IPS-NIHi7 (cell line): ENCODE measurements around the gene CDC42BPG.

ENCODE experiments used
- DNase-seq: peaks from one replicate; pipeline ENCODE4 v3.0.0; 2012; ENCODE audit warnings: mixed read lengths; ENCODE audit errors: extremely low spot score

The CDC42BPG gene, protein sequence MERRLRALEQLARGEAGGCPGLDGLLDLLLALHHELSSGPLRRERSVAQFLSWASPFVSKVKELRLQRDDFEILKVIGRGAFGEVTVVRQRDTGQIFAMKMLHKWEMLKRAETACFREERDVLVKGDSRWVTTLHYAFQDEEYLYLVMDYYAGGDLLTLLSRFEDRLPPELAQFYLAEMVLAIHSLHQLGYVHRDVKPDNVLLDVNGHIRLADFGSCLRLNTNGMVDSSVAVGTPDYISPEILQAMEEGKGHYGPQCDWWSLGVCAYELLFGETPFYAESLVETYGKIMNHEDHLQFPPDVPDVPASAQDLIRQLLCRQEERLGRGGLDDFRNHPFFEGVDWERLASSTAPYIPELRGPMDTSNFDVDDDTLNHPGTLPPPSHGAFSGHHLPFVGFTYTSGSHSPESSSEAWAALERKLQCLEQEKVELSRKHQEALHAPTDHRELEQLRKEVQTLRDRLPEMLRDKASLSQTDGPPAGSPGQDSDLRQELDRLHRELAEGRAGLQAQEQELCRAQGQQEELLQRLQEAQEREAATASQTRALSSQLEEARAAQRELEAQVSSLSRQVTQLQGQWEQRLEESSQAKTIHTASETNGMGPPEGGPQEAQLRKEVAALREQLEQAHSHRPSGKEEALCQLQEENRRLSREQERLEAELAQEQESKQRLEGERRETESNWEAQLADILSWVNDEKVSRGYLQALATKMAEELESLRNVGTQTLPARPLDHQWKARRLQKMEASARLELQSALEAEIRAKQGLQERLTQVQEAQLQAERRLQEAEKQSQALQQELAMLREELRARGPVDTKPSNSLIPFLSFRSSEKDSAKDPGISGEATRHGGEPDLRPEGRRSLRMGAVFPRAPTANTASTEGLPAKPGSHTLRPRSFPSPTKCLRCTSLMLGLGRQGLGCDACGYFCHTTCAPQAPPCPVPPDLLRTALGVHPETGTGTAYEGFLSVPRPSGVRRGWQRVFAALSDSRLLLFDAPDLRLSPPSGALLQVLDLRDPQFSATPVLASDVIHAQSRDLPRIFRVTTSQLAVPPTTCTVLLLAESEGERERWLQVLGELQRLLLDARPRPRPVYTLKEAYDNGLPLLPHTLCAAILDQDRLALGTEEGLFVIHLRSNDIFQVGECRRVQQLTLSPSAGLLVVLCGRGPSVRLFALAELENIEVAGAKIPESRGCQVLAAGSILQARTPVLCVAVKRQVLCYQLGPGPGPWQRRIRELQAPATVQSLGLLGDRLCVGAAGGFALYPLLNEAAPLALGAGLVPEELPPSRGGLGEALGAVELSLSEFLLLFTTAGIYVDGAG (N-terminal part only)

GRCh38 chr11:64844330-64845128 lies at the start of gene CDC42BPG:
Gene CDC42BPG (minus strand): TSS chr11:64844653. CDS start chr11:64844569, 84 bp downstream.
- peak; percentile 96 for DNase-seq

- no peak for DNase-seq
Measured at GRCh38 chr11:64893194-64894069, 49.0 kb upstream of the CDC42BPG start.

DNA sequence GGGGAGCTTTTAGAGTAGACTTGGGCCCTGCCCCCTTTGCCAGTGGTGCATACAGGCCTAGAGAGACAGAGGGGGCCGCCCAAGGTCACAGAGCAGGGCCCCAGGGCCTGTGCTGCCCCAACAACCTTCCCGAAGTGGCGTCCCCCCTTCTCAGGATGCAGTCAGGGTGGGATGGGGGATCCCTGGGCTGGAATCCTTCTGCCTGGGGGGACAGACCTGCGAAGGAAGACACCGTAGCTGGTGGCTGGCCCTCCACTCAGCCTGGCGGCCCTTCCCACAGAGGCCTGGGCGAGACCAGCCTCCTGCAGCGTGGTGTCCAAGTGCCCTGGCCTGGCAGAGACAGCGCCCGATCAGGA lies 48.4 kb upstream of the CDC42BPG start:
- DNase-seq, result no peak

GRCh38 chr11:64892411-64892831 lies 48.0 kb upstream of the CDC42BPG start:
- DNase-seq, result no peak

DNA sequence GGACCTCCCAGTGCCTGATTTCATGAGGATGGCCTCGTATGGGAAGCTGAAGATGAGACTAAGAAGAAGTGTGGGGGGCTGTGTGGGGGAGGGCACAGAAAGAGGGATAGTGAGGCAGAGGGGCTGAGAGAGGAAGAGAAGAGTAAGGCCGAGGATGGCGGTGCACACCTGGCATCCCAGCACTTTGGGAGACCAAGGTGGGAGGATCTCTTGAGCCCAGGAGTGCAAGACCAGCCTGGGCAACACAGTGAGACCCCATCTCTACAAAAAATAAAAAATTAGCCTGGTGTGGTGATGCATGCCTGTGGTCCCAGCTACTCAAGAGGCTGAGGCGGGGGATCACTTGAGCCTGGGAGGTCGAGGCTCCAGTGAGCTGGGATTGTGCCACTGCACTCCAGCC lies 47.4 kb upstream of the CDC42BPG start:
- DNase-seq, result no peak

DNA sequence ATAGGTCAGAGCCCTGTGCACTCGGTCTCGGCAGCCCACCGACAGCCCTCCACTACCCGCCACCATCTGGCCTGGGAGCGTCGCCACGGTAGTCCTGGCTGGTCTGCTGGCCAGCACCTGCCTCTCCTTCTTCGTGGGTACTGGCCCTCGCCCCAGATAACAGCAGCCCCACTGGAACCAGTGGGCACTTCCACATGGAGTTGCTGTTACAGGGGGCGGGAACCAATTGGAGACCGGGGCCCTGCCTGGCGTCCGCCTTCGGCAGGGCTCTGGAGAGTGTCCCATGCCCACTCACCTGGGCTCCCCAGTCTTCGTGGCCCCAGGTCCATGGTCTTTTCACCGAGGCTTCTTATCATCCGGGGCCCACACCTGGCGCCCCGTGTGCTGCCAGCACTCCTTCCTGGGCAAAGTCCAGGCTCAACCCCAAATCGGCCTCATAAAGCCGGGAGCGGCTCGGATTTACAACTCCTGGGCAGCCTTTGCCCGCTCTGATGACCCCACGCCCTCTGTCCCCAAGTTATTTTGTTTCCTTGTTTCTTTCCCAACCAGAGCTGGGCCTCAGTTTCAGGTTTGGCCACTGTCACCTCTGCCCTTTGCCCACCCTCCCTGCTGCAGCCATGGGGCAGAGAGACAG lies 46.9 kb upstream of the CDC42BPG start:
- DNase-seq, result no peak

DNA sequence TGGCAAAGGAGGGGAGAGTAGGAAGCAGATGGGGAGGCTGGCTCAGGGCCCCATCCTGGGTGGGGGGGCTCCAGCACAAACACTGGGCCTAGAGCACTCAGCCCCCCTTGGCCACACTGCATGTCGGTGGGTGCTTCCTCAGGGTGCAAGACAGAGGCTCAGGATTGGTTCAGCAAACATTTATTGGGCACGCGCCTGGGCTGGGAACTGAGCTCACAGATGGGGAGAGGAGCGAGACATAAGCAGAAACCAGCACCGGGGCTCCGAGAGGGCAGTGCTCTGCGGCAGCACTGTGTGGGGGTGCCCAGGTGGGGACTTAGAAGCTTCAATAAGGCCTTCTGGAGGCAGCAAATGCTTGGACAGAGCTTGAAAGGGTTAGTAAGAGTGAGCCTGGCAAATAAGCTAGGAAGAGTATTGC lies 46.1 kb upstream of the CDC42BPG start:
- no peak for DNase-seq

DNA sequence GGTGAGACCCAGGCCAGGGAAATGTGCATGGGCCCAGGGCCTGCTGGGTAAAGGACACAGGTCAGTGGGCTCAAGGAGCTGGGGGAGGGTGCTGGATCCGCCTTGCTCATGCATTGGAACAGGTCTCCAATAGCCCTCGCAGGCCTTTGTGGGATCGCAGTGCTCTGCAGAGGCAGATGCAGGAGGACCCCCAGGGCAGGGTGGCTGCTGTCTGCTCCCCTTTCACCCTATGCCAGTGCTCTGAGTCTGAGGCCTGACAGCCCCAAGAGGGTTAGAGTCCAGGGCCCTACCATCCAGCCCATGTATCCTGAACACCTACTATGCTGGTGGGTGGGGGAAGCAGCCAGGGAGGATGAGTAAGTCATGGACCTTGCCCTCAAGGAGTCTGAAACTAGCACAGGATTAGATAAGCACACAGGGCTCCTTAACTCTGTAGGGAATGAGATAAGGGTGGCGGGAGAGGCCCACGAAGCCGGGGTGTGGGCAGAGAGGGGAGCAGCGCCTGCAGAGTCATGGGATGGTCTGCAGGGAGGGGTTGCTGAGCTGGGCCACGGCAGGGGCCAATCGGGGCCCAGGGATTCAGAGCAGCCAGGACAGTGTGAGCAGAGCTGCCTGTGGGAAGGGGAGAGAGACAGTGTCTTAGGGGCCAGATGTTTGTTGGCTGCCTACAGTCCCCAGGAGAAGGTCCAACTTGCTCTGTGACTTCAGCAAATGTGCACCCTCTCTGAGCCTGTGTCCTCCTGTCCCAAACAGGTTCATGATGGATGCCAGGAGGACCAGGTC lies 44.5 kb upstream of the CDC42BPG start:
- DNase-seq, result peak; percentile 45

DNA sequence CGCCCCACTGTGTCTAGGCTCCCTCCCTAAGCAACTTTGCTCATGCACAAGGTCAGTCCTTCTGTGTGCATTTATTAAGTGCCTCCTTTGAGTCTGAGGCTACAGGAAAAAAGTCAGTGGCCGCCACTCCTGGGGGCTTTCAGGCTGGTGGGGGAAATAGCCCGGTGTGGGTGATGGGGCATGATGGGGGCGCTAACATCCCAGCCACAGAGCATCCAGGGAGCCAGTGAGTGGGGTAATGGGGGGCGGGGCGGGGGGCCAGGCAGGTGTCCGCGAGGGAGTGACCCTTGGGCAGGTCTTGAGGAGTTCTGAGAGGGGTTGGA lies 43.9 kb upstream of the CDC42BPG start:
- DNase-seq, result no peak

GRCh38 chr11:64887757-64888405 lies 43.4 kb upstream of the CDC42BPG start:
- peak; percentile 94 for DNase-seq

GRCh38 chr11:64887234-64887756 lies 42.8 kb upstream of the CDC42BPG start:
- DNase-seq, result no peak

DNA sequence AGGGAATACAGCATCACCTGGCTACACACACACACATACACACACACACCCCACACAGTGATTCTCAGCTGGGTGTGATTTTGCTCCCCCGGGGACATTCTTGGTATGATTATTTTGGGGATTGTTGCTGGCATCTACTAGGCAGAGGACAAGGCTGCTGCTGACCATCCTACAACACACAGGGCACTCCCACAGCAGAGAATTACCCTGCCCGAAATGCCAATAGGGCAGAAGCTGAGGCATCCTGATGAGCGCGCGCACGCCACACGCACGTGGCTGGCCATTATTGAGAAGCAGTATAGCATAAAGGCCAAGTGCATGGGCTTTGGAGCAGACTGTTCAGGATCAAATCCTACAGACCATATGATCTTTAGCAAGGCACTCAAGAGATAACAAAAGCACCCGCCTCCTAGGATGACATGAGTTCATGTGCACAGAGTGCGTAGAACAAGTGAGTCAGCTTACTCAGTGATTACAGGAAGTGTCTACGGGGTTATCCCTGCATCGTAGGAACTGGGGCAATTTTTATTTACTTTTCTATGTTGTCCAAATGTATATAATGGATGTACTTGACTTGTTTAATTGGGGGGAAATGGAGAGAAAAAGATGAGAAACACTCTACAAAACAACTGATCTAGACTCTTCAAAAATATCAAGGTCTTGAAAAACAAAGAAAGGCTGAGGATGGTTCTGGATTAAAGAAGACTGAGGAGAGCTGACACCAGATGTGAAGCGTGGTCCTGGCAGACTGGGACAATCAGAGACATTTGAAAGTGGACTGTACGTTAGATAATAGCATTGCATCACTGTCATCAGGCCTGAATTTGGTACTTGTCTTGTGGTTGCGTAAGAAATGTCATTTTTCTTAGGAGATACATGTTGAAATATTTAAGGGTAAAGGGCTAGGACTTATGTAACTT lies 41.2 kb upstream of the CDC42BPG start:
- DNase-seq, result no peak

GRCh38 chr11:64884019-64884418 lies 39.6 kb upstream of the CDC42BPG start:
- DNase-seq, result no peak

GRCh38 chr11:64883575-64883974 lies 39.1 kb upstream of the CDC42BPG start:
- DNase-seq, result no peak

DNA sequence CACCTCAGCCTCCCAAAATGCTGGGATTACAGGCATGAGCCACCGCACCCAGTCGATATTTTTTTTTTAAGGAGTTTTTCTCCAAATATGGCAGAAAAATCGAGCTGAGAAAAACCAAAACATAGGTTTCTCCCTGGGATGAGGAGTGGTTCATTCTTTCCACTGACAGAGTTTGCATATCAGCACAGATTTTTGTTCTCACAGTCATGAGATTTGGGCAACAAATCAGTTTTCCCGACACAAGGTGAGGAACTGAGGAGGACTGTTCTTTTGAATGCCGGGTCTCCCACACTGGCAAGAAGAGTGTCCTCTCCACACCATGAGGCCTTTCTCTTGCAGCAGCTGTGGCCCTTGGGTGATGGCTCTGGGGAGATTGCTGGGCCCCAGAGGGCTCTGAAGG lies 37.8 kb upstream of the CDC42BPG start:
- no peak for DNase-seq

- DNase-seq, result no peak
Measured at GRCh38 chr11:64881476-64881875, 37.0 kb upstream of the CDC42BPG start.
